Ureter (tissue), 1 donor: ENCODE results near the gene EBPL. TPM values are rescaled to one million over a fixed set of nuclear protein-coding genes. Genes with fewer than 3 reads are reported as not detected.
"Not testable (repeated sequence)": the region's sequence is repeated elsewhere in the genome, so short reads cannot be mapped to it uniquely, and the experiment has no call there.

Source experiments
- DNase-seq: peaks from one replicate; pipeline ENCODE4 v3.0.0-alpha.2; 2020; ENCODE audit warnings: low spot score
- total RNA-seq: library from RNA; stranded (reverse); gene quantifications from one replicate; pipeline ENCODE4 v1.2.4, GENCODE V29; 2023
- donor health status: DM: yes; HTN: yes; CAD: no.

Gene EBPL
- total RNA-seq, result 51.5 TPM

DNA sequence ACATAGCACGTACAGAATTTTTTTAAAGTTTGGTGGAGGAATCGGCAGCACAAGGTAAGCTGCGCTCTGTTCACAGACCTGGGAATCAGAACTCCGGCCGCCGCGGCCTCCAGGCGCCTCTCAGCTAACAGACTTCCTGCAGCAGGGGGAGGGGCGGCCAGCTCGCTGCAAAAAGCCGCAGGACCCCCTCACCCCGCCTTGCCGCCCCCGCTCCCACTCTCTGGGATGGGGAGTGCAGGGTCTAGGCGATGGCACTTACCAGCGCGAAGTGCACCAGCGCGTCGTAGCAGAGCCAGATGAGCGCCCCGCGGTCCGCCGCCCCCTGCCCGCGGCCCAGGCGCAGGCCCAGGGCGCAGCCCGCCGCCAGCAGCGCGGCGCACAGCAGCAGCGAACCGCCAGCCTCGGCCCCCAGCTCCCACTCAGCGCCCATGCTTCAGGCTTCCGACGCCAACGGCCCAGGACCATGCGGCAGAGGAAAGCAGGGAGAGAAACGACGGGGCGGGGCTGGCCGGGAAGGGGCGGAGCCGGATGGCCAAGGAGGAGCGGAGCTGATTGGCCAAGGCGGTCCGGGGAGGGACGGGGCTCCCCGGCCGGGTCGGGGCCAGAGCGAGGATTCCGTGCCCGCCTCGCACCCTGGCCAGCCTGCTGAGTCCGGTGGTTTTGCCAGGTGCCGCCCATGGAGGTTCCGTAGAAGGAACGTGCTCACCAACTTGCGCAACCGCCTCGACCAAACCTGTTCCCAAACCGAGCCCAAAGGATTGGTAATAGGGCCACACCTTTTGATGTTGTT is at the start of gene EBPL:
Gene EBPL (minus strand): TSS at position 492 of the 790 bp plus-strand sequence. CDS start 62 bp downstream, at position 430.
- peak; percentile 95 for DNase-seq

DNA sequence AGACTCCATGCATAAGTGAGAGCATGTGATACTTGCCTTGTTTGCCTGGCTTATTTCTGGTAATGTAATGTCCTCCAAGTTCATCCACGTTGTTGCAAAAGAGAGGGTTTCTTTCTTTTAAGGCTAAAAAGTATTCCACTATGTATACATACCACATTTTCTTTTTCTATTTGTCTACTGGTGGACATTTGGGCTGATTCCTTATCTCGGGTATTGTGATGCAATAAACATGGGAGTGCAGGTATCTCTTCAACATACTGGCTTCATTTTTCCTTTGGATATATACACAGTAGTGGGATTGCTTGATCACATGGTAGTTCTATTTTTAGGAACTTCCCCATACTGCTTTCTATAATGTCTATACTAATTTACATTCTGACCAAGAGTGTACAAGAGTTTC is 49.6 kb upstream of the EBPL start:
- no peak for DNase-seq

DNA sequence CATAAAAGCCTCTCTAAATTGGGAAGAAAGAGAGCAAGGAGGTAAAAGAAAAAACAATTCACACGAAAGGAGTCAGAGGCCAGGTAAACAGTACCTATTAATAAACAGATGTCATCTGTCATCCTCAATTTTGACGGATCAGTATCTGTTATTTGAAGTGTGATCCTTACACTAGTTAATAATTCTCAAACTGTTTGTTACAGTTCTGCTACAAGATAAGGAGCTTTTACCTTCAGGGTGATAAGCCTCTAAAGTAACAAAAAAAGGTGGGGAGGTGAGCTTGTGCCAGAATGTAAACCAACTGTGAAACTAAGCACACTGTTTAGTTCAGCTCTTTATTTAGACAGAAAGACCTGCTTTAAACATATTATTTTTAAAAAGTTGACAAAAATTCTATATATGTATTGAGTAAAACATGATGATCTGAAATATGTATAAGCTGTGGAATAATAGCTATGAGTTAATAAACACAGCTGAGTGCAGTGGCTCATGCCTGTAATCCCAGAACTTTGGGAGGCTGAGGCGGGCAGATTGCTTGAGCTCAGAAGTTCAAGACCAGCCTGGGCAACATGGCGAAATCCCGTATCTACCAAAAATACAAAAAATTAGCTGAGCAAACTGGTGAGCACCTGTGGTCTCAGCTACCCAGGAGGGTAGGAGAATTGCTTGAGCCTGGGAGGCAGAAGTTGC is 48.4 kb upstream of the EBPL start:
- no peak for DNase-seq

DNA sequence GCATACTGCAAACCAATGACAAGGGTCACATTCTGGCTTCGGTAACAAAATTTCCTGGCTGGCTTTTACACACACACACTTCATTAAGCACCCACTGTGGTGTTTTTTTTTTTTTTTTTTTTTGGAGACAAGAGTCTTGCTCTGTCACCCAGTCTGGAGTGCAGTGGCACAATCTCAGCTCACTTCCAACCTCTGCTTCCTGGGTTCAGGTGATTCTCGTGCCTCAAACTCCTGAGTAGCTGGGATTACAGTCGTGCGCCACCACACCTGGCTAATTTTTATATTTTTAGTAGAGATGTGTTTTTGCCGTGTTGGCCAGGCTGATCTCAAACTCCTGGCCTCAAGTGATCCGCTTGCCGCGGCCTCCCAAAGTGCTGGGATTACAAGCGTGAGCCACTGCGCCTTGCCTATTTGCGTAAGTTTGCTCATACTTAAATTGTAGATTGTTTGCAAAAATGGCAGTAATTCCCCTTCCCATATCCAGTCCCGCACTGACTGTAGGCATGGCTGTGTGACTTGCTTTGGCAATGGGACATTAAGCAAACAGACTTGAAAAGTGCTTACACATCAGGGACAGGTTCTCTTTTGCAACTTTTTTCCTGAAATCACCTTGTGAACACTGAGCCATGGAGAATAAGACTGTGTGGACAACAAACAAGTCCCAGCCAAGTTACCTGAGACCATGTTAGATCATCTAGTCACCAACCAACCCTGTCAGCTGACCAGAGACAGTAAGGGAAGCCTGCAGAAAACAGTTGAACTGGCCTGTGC is 42.1 kb upstream of the EBPL start:
- DNase-seq, result no peak

DNA sequence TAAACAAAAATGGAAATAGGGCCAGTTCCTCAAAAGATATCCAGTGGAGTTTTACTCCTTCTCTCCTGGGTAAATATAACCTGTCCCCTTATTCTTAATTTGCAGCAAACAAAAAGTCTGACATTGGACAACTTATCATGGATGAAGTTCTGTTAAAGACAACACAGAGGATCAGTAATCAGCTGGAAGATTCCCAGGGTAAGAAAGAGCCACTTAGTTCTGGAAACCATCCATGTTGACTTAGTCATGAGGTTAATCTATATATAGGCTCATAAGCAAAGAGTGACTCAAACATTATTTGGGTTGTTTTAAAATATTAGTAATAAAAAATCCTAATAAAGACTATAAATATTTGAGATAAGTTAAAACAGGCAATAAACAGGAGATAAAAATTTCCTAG is 40.5 kb upstream of the EBPL start:
- DNase-seq, result no peak

DNA sequence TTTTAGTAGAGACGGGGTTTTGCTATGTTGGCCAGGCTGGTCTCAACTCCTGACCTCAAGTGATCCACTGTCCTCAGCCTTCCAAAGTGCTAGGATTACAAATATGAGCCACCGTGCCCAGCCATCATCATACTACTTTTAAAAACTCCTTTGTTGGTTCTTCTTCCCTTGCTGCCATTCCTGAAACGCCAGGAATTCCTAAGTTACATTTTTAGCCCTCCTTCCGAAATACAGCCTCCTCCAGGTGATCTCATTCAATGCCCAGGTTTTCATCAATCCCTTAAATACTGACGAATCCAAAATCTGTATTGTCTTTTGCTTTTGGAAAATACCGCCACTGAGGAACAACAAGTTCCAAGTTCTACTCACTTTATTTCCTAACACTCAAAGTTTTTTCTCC is 25.3 kb upstream of the EBPL start:
- DNase-seq, result no peak

DNA sequence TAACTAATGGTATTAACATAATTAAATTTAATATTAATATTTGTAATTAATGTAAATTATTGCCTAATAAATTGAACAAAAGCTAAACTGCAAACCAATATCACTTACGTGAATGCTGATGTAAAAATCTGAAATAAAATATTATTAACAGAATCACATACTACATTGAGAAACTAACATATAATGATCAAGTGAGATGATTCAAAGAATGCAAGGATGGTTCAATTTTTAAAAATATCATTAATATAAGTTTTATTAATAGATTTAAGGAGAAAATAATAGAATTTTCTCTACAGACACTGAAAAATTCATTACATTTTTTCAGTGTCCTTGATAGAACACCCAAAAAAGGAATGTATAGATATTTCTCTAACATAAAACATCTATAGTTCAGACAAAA is 23.5 kb upstream of the EBPL start:
- DNase-seq, result no peak

DNA sequence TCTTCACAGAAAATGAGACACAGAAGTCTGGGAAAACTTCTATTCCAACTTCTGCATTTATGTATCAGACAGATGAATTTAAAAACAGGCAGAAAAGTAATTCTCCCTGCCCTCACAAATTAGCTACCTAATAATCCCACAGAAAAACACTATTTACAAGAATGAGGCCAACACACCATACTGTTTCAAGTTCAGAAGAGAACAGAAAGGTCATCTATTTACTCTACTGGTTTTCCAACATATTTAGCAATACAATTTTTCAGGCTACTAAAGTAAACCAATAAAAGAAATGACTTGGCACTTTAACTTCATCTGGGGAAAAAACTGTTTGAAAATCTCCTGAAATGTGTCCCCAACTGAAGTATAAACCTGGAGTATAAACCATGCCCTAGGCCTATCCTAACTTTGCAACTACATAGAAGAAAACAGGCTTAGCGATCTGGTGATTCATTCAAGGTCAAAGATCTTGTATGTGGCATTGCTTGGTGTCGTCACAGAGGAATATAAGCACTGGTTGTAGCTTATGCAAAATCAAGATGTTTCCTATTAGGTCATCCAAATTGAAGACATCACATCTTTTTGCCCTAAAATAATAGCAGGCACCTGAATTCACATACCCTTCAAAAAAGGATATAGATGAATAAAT is 20.1 kb upstream of the EBPL start:
- no peak for DNase-seq

DNA sequence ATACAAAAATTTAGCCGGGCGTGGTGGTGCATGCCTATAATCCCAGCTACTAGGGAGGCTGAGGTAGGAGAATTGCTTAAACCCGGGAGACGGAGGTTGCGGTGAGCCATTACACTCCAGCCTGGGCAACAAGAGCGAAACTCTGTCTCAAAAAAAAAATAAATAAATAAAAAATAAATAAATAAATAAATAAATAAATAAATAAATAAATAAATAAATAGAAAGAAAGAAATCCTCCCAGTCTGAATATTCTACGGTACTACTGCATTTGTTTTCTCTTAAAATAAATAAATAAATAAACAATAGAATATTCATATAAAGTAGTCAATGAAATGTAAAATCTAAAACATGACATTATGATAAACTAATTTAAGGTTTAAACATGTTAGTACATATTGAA is 13.0 kb upstream of the EBPL start:
- DNase-seq, result not testable (repeated sequence)

DNA sequence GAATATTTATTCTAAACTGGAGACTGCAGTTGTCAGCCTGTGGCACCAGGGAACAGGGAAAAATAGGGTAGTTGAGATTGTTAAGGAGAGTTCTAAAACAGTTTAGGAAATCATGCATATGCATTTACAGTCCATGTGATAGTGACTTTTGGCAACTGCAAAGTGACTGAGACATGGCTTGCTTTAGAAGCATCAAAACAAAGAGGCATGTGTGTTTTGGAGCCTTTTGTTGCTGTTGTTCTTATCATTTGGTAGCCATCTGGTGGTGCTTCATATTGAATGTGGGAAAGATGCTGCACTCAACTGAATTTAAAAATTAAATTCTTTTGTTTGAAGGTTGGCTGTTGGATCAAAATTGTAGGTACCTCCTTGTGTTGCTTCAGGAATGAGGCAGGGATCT is 10.2 kb upstream of the EBPL start:
- DNase-seq, result no peak

DNA sequence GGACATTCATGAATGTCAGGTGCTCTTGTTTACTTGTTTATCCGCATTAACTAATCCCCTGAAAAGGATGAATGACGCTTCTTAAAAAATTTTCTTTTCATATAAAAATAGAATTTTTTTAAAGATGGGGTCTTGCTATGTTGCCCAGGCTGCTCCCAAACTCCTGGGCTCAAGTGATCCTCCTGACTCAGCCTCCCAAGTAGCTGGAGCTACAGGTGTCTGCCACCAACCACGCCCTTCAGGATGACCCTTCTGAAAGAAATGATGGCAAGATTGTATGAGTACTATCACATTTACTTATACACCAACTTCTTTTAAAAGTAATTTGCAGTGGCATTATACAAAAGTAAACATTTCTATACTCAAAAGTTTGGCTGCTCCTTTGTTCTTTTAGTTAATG is 6.2 kb upstream of the EBPL start:
- no peak for DNase-seq

DNA sequence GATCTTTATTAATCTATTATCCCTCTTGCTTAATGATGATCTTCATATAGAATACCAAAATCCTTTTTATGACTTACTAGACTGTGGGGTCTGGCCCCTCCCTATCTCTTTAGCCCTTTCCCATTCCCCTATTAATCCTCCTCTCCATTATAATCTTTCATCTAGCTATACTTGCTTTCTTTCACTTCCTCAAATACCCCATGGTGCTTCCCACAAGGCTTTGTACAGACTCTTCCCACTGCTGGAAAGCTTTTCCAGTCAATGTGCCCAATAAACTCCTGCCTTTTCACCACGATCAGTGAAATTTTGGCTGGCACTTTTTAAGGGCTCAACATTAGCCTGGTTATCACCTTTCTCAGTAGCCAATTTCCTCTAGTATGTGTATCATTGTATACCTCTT is 3.2 kb upstream of the EBPL start:
- no peak for DNase-seq

DNA sequence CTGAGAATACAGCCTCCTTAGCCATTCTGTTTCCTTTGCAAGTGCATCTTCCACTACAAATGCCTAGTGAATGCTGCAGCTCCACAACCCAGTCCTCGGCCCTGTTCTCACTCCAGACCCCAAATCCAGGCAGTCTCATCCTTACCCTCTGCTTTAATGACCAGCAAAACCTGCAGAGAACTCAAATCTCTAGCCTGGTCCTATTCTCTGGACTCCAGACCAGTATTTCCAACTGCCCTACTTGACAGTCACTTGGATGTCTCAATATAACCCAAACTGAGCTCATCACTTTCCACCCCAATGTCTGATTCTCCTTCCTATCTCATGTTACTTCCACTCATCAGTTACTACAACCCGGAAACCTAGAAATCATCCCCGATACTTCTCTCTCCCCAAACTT is 2.6 kb upstream of the EBPL start:
- DNase-seq, result no peak

DNA sequence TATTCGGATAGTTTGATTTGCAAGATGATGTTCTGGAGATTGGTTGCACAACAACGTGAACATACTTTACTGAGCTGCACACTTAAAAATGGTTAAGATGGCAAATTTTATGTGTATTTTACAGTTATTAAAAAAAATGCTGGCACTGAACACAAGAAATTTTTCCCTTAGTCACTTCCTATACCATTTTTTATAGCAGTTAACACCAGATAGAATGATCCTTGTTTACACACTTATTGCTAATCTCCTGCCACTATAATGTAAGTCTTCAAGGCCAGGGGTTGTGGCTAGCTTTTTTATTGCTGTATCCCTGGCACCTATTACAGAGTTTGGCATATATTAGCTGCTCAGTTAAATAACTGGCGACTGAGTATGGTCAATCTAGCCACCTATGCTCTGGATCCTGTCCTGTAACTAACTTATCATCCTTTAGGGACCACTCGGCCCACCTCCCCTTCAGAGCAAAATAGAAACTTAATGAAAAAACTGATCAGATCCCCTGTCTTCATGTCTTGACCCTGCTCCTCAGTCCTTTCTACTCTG is 2.0 kb upstream of the EBPL start:
- no peak for DNase-seq

DNA sequence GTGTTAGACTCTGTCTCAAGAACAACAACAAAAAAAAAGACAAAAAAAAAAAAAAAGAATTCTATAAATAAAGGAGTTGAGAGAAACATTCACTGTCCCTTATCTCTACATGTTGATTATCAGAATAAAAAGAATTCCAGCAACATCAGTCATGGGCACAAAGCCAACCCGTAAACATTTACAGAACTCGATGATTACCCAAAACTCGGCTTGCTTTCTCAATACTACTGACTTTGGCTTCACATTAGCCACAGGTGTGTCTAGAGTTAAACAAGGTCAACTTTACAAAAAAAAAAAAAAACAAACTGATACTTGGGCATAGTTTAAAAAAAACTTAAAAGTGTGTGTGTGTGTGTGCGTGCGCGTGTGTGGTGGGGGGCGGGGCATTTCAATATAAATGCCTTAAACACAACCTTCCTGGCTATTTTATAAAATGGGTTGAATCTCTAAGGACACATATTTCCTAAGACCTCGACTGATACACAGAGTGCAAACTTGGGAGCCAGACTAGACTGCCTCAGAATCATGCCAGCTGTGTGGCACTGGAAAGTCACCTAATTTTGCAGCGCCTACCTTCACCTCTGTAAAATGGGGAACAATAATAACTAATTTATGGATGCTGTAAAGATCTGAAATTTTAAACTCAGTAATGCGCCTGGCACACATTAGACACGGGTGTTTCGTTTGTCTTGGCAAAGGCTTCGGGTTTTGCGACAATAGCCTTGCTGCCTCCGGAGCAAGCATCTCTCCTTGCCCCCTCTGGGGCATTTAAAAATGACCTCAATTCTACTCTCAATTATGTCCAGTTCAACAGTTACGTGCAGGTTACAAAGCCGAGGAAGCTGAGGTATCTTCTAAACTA is 922 bp downstream of the EBPL start:
- DNase-seq, result no peak

DNA sequence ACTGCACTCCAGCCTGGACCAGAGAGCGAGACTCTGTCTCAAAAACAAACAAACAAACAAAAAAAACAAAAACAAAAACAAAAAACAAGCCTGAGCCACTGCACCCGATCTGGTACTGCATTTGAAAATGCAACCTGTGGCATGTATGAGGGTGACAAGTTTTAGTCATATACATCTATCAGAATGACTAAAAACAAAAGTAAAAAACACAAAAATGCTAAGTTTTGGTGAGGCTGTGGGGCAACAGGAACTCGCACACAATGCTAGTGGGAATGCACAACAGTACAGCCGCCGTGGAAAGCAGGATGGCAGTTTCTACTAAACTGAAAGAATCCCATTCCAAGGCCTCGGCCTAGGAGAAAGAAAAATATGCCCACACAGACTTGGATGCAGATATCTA is 7.8 kb downstream of the EBPL start:
- no peak for DNase-seq

DNA sequence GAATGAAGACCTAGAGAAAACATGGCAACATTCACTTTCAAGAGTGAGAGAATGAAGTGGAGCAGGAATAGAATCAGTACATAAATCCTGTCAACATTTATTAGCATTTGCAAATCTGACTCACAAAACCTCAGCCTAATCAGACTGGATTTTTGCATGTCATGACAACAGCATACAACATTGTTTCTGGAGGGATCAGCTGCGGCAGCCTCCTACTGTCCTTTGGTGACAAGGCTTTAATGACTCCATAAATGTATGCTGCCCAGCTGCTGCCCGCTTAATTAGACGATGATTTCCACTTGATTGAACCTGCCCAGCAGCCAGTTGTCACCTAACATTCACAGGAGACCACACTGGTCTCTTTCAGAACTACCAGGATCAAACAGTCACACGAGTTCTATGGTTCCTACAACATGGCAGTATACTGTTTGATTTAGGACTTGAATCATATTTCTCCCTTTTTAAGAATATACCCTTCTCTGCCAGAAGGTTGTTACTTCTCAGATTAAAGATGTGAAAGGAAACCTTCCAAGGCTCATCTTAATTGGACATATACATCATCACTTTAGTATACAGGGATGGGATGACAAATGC is 9.3 kb downstream of the EBPL start:
- no peak for DNase-seq

DNA sequence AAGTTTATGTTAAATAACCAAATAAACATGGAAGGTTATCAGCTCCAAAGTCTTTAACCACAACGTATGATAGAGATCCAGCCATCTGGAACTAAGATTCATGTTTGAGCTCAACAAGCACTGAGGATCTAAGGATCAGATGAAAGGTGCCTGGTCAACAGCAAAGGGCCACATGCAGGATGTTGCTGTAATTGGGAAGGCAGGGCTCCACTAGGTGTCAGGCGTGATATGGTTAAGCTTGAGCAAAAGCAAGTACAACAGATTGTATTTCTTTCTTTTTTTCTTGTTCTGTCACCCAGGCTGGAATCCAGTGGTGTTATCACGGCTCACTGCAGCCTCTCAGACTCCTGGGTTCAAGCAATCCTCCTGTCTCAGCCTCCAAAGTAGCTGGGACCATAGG is 12.0 kb downstream of the EBPL start:
- DNase-seq, result no peak

DNA sequence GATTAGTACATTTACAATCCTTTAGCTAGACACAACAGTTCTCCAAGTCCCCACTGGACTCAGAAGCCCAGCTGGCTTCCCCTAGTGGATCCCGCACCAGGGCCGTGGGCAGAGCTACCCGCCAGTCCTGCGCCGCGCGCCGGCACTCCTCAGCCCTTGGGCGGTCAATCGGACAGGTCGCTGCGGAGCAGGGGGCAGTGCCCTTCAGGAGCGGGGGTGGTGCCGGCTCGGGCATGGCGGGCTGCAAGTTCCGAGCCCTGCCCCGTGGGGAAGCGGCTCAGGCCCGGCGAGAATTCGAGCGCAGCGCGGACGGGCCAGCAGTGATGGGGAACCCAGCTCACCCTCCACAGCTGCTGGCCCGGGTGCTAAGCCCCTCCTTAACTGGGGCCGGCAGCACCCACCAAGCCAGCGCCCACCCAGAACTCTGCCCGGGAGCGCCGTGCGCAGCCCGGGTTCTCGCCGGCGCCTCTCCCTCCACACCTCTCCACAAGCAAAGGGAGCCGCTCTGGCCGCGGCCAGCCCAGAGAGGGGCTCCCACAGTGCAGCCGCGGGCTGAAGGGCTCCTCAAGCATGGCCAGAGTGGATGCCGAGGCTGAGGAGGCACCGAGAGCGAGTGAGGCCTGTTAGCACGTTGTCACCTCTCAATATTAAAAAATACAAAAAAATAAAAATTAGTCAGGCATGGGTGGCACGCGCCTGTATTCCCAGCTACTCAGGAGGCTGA is 12.9 kb downstream of the EBPL start:
- no peak for DNase-seq
